ENCODE results near the gene RNPEPL1.

- TF ChIP-seq, protein P1, sequence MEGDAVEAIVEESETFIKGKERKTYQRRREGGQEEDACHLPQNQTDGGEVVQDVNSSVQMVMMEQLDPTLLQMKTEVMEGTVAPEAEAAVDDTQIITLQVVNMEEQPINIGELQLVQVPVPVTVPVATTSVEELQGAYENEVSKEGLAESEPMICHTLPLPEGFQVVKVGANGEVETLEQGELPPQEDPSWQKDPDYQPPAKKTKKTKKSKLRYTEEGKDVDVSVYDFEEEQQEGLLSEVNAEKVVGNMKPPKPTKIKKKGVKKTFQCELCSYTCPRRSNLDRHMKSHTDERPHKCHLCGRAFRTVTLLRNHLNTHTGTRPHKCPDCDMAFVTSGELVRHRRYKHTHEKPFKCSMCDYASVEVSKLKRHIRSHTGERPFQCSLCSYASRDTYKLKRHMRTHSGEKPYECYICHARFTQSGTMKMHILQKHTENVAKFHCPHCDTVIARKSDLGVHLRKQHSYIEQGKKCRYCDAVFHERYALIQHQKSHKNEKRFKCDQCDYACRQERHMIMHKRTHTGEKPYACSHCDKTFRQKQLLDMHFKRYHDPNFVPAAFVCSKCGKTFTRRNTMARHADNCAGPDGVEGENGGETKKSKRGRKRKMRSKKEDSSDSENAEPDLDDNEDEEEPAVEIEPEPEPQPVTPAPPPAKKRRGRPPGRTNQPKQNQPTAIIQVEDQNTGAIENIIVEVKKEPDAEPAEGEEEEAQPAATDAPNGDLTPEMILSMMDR (IDR thresholded peaks at IDR 0.05; ENCODE audit: low read depth, low read length) = no peak
- TF ChIP-seq POLR2A (IDR thresholded peaks at IDR 0.05; ENCODE audit: extremely low read depth, insufficient read length) = no peak
- TF ChIP-seq MYC (IDR thresholded peaks at IDR 0.05; ENCODE audit: low read depth, low read length) = no peak
Observed at GRCh38 chr2:240600451-240600961, 32.2 kb downstream of the RNPEPL1 start.

All from NB4 (cell line).